ENCODE results near the gene ADPRH.

ADPRH gene

DNA sequence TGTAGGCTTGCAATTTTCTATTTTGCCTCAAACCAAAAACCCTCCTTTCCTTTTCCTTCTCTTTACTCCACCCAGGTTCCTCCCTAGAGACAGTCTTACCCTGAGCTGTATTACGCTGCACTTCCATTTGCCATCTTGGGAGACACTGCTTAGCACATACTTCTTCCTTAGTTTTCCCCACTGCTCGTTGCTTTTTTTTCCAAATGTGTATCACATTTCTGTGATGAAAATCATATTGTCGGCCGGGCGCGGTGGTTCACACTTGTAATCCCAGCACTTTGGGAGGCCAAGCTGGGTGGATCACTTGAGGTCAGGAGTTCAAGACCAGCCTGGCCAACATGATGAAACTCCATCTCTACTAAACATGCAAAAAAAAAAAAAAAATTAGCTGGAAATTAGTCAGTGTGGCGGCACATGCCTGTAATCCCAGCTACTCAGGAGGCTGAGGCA lies 51.6 kb downstream of the ADPRH start:
- no peaks in the 10 kb centered on the region for H3K4me1 ChIP-seq (ENCODE audit: insufficient read depth, low read length, severe bottlenecking)
- 0 out of 2 replicates have a peak, but pooled peaks cover 7% of the 10 kb centered on the region for H3K27me3 ChIP-seq (ENCODE audit: insufficient read depth, low read length)
- TF ChIP-seq EZH2 (IDR thresholded peaks at IDR 0.05; ENCODE audit: borderline replicate concordance, low read length): no peak
- TF ChIP-seq, protein P1, sequence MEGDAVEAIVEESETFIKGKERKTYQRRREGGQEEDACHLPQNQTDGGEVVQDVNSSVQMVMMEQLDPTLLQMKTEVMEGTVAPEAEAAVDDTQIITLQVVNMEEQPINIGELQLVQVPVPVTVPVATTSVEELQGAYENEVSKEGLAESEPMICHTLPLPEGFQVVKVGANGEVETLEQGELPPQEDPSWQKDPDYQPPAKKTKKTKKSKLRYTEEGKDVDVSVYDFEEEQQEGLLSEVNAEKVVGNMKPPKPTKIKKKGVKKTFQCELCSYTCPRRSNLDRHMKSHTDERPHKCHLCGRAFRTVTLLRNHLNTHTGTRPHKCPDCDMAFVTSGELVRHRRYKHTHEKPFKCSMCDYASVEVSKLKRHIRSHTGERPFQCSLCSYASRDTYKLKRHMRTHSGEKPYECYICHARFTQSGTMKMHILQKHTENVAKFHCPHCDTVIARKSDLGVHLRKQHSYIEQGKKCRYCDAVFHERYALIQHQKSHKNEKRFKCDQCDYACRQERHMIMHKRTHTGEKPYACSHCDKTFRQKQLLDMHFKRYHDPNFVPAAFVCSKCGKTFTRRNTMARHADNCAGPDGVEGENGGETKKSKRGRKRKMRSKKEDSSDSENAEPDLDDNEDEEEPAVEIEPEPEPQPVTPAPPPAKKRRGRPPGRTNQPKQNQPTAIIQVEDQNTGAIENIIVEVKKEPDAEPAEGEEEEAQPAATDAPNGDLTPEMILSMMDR (IDR thresholded peaks at IDR 0.05; ENCODE audit: low read length): no peak
- H2AFZ ChIP-seq (ENCODE audit: low read length): no peak overlapping the region
- no peaks in the 10 kb centered on the region for H4K20me1 ChIP-seq (ENCODE audit: insufficient read depth, low read length)
- no peaks in the 10 kb centered on the region for H3F3A ChIP-seq (ENCODE audit: insufficient read depth, low read length)
- H3K36me3 ChIP-seq (ENCODE audit: insufficient read depth, low read length): no peaks in the 10 kb centered on the region
- no peaks in the 10 kb centered on the region for H3K9me2 ChIP-seq (ENCODE audit: low read depth, low read length)
- no peak overlapping the region for H3K9ac ChIP-seq (ENCODE audit: low read length)
- H3K4me2 ChIP-seq (ENCODE audit: low read length): no peak overlapping the region
- H3K9me3 ChIP-seq (ENCODE audit: low read length): no peaks in the 10 kb centered on the region
- no peaks in the 10 kb centered on the region for H3K79me2 ChIP-seq (ENCODE audit: insufficient read depth, low read length)
- no peak overlapping the region for H3K27ac ChIP-seq (ENCODE audit: low read depth, low read length, poor library complexity, severe bottlenecking)
- no peak overlapping the region for H3K4me3 ChIP-seq (ENCODE audit: low read depth, low read length, poor library complexity, severe bottlenecking)

DNA sequence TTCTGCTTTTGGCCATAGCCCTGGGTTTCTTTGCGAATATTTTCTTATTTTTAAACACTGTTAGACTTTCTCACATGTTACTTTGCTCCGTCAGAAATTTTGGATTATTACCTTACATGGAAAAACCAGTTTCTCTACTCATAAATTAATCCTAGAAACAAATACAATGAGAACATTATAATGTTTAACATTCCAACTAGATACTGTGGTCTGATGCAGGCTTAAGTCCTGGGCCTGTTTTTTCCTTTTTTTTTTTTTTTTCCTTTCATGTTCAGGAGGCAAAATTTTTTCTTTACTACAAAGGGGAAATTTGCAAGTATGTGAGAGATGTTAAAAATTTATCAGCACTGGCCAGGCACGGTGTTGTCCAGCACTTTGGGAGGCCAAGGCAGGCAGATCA lies 52.2 kb downstream of the ADPRH start:
- no peak overlapping the region for H3K4me3 ChIP-seq (ENCODE audit: low read depth, low read length, poor library complexity, severe bottlenecking)
- no peak overlapping the region for H2AFZ ChIP-seq (ENCODE audit: low read length)
- H3K4me1 ChIP-seq (ENCODE audit: insufficient read depth, low read length, severe bottlenecking): no peaks in the 10 kb centered on the region
- no peaks in the 10 kb centered on the region for H3K9me3 ChIP-seq (ENCODE audit: low read length)
- no peaks in the 10 kb centered on the region for H3K9me2 ChIP-seq (ENCODE audit: low read depth, low read length)
- H3K27ac ChIP-seq (ENCODE audit: low read depth, low read length, poor library complexity, severe bottlenecking): no peak overlapping the region
- H3K27me3 ChIP-seq (ENCODE audit: insufficient read depth, low read length): 0 out of 2 replicates have a peak, but pooled peaks cover 2% of the 10 kb centered on the region
- no peak overlapping the region for H3K9ac ChIP-seq (ENCODE audit: low read length)
- no peaks in the 10 kb centered on the region for H3K79me2 ChIP-seq (ENCODE audit: insufficient read depth, low read length)
- TF ChIP-seq EZH2 (IDR thresholded peaks at IDR 0.05; ENCODE audit: borderline replicate concordance, low read length): no peak
- TF ChIP-seq, protein P1 (IDR thresholded peaks at IDR 0.05; ENCODE audit: low read length): no peak
- no peaks in the 10 kb centered on the region for H4K20me1 ChIP-seq (ENCODE audit: insufficient read depth, low read length)
- H3K4me2 ChIP-seq (ENCODE audit: low read length): no peak overlapping the region
- no peaks in the 10 kb centered on the region for H3K36me3 ChIP-seq (ENCODE audit: insufficient read depth, low read length)
- no peaks in the 10 kb centered on the region for H3F3A ChIP-seq (ENCODE audit: insufficient read depth, low read length)

DNA sequence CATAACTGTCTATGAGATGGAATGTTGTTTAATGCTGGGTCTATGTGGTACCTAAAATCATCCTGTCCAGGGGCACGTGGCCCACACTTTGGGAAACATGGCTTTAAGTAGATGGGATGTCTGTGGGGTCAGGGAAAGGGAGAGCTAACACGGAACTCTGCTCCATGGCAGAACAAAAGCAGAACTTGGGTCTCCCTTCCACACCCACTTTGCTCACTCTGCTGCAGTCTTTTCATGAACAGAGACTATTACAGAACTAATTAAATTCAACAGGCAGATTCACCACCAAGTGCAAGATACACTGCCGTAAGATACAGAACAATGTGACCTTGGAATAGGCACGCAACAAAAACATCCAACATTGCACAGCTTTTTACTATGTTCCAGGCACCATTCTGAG lies 52.9 kb downstream of the ADPRH start:
- Histone ChIP-seq H3K4me3 (ENCODE audit: low read depth, low read length, poor library complexity, severe bottlenecking) (no peak overlapping the region), H3K9ac (ENCODE audit: low read length) (no peak overlapping the region), H2AFZ (ENCODE audit: low read length) (no peak overlapping the region), H3K27me3 (ENCODE audit: insufficient read depth, low read length) (no peaks in the 10 kb centered on the region), H3K27ac (ENCODE audit: low read depth, low read length, poor library complexity, severe bottlenecking) (no peak overlapping the region), H4K20me1 (ENCODE audit: insufficient read depth, low read length) (no peaks in the 10 kb centered on the region), H3K4me1 (ENCODE audit: insufficient read depth, low read length, severe bottlenecking) (no peaks in the 10 kb centered on the region), H3K79me2 (ENCODE audit: insufficient read depth, low read length) (no peaks in the 10 kb centered on the region), H3K9me2 (ENCODE audit: low read depth, low read length) (no peaks in the 10 kb centered on the region), H3K4me2 (ENCODE audit: low read length) (no peak overlapping the region), H3K36me3 (ENCODE audit: insufficient read depth, low read length) (no peaks in the 10 kb centered on the region), H3K9me3 (ENCODE audit: low read length) (no peaks in the 10 kb centered on the region), H3F3A (ENCODE audit: insufficient read depth, low read length) (no peaks in the 10 kb centered on the region)
- TF ChIP-seq, protein P1 (IDR thresholded peaks at IDR 0.05; ENCODE audit: low read length): no peak
- no peak for TF ChIP-seq EZH2 (IDR thresholded peaks at IDR 0.05; ENCODE audit: borderline replicate concordance, low read length)

All from OCI-LY1 (cell line).